Ovary (tissue), 10 donors: ENCODE data around the gene BAHCC1. TPM values are rescaled to one million over a fixed set of nuclear protein-coding genes. Genes with fewer than 3 reads are reported as not detected.
A peak's percentile ranks its signal among the peaks of the same experiment; 100 is the strongest.

Experiments used
- DNase-seq, 5 donors: peaks; one replicate each; pipeline ENCODE4 v3.0.0-alpha.2; 2019 to 2020
- H3K27ac ChIP-seq, 2 donors: fragments of 200-600 bp; one replicate each; pipeline versions ENCODE4 v1.5.1 to v1.8.0; 2019 to 2022
- H3K27me3 ChIP-seq: fragments of 200-600 bp; one replicate; pipeline ENCODE4 v1.8.0; 2022
- H3K36me3 ChIP-seq: fragments of 200-600 bp; sonication (generic); one replicate; pipeline ENCODE4 v1.5.1; 2019
- H3K4me1 ChIP-seq: one replicate; pipeline ENCODE4 v1.8.1; 2013; ENCODE audit warnings: mild to moderate bottlenecking, moderate library complexity; ENCODE audit not compliant: insufficient read depth
- H3K4me3 ChIP-seq: fragments of 200-600 bp; sonication (generic); one replicate; pipeline ENCODE4 v1.5.1; 2017
- H3K9me3 ChIP-seq, 2 donors: fragments of 200-600 bp in 1 of 2; sonication (generic) in 1 of 2; one replicate each; pipeline versions ENCODE4 v1.5.1 to v1.8.1; 2013 to 2019; ENCODE audit warnings: mild to moderate bottlenecking in 1 of 2, moderate library complexity in 1 of 2
- EP300 ChIP-seq: sonication (generic); formaldehyde crosslinking; IDR thresholded peaks from one replicate; pipeline ENCODE4 v1.6.1; 2017; ENCODE audit warnings: antibody characterized with exemption
- POLR2A ChIP-seq: fragments of 450-650 bp; IDR thresholded peaks from one replicate; pipeline ENCODE4 v1.6.1; 2017; ENCODE audit warnings: antibody characterized with exemption, mild to moderate bottlenecking, moderate library complexity
- WGBS, 3 donors: extraction: QIAGEN DNeasy Blood & Tissue Kit in 1 of 3; methylation state at CpG; one replicate each; pipeline versions ENCODE4 v1.1.5 to v1.1.7; 2013 to 2017; 5-methylcytosine and 5-hydroxymethylcytosine counted together
- intact Hi-C, 4 donors: fragments of 100-400 bp; cut with DNase I; formaldehyde crosslinking; loops; one replicate each; pipeline versions ENCODE4 v1.11.0 to v1.15.1; 2022 to 2023
- long read RNA-seq, 3 donors: library from polyadenylated mRNA in 2 of 3; unstranded in 2 of 3; transcript quantifications; one replicate each; pipeline ENCODE4 v2.0.0 and lab custom pipeline, GENCODE V29; 2021 to 2026
- polyA plus RNA-seq, 2 donors: library from polyadenylated mRNA; stranded (reverse); fragments of 200-250 nt in 1 of 2; fragments of 350-450 nt in 1 of 2; fragmentation: Illumina TruSeq in 1 of 2; extraction: RNeasy Lipid Tissue Mini Kit (QIAGEN cat#74804) in 1 of 2; gene quantifications; one replicate each; pipeline ENCODE4 v1.2.3, GENCODE V29; 2013 to 2014
- total RNA-seq, 7 donors: library from RNA; depleted of rRNA in 2 of 7; stranded (reverse); fragments of >200 nt in 2 of 7; fragmentation: NEBNext Ultra II Directional in 3 of 7; extraction: Animal tissue kit (Norgen Biotek cat#: 25700) in 3 of 7; gene quantifications; one replicate each; pipeline versions ENCODE4 v1.1.0 to v1.2.4, GENCODE V29; 2016 to 2023
- TF ChIP-seq, protein P1 (sequence below), 3 donors: fragments of 450-650 bp in 2 of 3; fragments of 200-600 bp in 1 of 3; IDR thresholded peaks; one replicate each; pipeline versions ENCODE4 v1.5.1 to v1.8.0; 2016 to 2022; ENCODE audit warnings: antibody characterized with exemption in 3 of 3, mild to moderate bottlenecking in 1 of 3
- donor health status: DM: no; HTN: no; CAD: no; lungs with moderate emphysema.
- donor health status: DM: no; HTN: no; CAD: no.
- donor health status: Bipolar disorder and iron deficiency.
- donor health status: DM: yes; HTN: yes; CAD: no.
- donor health status: DM: no; HTN: no; CAD: no.
- donor health status: DM: yes; HTN: yes; CAD: no.

Gene BAHCC1
- total RNA-seq (10 to 100 TPM in 6 of 7 donors, 1 to 10 TPM in 1; 7.6 to 31.9 (median 24.2) TPM), polyA plus RNA-seq (10 to 100 TPM in 1 of 2 donors, 1 to 10 TPM in 1; 1.9 to 16.0 TPM)
- long read RNA-seq, donor 1, transcript BAHCC1-208 (1 exons, 1,890 nt): major isoform, 5 of 18 reads
- long read RNA-seq, donor 1, partial matches to known transcripts: 5 of 18 reads
- long read RNA-seq, donor 1, other reads (novel, unspliced or antisense): 7 of 18 reads
- long read RNA-seq, donor 2, partial matches to known transcripts: 0 of 1 reads
- long read RNA-seq, donor 2, other reads (novel, unspliced or antisense): 0 of 1 reads
- long read RNA-seq, donor 3, partial matches to known transcripts: 10 of 25 reads
- long read RNA-seq, donor 3, other reads (novel, unspliced or antisense): 9 of 25 reads

DNA sequence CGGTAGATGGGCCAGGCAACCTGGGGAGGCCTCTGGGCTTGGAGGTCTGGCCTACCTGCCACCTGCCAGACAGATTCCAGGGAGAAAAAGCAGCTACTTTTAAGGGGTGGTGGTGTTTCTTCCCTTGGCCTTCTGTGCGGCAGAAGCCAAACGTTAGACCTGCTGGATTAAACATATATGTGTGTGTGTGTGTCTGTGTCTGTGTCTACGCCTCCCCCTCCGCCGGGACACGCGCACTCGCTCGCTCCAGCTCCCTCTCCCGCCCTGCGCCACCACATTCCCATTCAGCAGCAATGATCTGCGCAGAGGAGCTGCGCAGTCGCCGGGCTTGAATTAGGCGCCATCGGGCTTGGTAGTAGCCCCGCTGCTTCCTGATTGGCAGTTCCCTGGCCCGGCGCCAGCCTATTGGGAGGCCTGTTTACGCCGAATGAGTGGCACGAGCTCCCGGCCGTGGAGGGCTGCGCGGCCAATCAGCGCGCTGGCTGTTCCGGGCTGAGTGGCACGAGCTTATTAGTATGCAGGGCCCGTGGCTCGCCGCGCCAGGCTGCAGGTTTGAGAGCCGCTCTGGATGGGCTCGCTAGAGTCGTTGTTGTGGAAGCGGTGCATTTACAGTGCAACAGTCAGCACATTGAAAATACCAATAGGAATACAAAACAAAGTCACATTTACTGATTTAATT lies at the start of gene BAHCC1:
Gene BAHCC1 (plus strand): TSS at position 537 of the 679 bp plus-strand sequence. CDS start 4,283 bp downstream, outside the sequence.
- intact Hi-C loops: loop anchor here in 3 of 4 donors (5.0 to 10.0 kb wide), 4 partner anchors 87 to 138 kb away; partner anchors contain the start of genes ACTG1 (in 1 of the 3) and SLC38A10 (in 1 of the 3)
- Histone ChIP-seq H3K27me3 (no peaks in the 10 kb centered on the region), H3K9me3 (no peaks in the 10 kb centered on the region), H3K27ac (peak within 1 kb of the TSS; percentile 87 to 94), H3K4me3 (peak within 1 kb of the TSS; percentile 75), H3K36me3 (no peaks in the 10 kb centered on the region), H3K4me1 (peaks cover 24% of the 10 kb centered on the region)
- TF ChIP-seq EP300 (no peak), POLR2A (peak; percentile 95)
- peak; percentile 100 for DNase-seq
- WGBS, 3 donors: 0 to 1% (median 1%) methylated on average over 40 of the region's 40 CpGs

DNA sequence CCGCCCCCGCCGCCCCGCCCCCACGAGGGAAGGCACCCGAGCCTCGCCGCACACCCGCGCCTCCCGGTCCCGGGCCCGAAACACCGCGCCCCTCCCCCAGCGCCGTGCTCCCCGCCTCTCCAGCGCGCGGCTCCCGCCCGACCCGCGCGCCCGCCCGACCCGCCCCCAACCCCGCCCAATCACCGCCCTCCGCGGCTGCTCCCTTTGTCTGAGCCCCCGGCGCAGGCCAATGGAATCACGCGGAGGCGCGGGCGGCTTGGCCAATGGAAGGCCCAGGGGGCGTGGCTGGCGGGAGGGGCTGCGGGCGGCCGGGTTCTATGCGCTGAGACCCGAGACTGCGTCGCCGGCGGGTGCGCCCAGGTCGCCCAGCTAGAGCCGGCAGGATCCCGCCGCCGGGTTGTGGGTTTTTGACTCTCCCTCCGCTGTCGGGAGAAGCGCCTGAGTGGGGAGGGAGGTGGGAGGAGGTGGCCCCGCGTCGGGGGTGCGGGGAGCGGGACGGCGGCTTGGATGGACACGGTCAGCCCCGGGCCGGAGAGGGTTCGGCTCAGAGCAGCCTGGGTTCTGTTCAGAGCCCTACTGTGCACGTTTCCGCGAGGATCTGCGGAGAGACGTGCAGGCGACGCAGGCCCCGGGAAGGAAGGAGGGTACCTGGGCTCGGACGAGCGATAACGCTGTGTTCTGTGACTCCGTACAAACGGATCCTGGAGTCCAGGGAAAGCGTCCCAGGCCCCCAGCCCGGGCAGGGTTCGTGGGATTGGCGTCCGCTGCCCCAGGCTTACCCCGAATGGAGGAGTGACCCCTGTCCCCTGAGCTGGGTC lies 49.0 kb upstream of the BAHCC1 start:
- peak; percentile 88 for TF ChIP-seq POLR2A
- TF ChIP-seq, protein P1, sequence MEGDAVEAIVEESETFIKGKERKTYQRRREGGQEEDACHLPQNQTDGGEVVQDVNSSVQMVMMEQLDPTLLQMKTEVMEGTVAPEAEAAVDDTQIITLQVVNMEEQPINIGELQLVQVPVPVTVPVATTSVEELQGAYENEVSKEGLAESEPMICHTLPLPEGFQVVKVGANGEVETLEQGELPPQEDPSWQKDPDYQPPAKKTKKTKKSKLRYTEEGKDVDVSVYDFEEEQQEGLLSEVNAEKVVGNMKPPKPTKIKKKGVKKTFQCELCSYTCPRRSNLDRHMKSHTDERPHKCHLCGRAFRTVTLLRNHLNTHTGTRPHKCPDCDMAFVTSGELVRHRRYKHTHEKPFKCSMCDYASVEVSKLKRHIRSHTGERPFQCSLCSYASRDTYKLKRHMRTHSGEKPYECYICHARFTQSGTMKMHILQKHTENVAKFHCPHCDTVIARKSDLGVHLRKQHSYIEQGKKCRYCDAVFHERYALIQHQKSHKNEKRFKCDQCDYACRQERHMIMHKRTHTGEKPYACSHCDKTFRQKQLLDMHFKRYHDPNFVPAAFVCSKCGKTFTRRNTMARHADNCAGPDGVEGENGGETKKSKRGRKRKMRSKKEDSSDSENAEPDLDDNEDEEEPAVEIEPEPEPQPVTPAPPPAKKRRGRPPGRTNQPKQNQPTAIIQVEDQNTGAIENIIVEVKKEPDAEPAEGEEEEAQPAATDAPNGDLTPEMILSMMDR (IDR thresholded peaks at IDR 0.05): no peak
- TF ChIP-seq EP300: no peak
- no peaks in the 10 kb centered on the region for H3K9me3 ChIP-seq
- H3K4me3 ChIP-seq: peak overlapping the region; percentile 80
- no peaks in the 10 kb centered on the region for H3K27me3 ChIP-seq
- H3K4me1 ChIP-seq: peaks cover 2% of the 10 kb centered on the region
- WGBS, 3 donors: 0 to 5% (median 3%) methylated on average over 32 to 88 of the region's 91 CpGs
- H3K36me3 ChIP-seq: no peaks in the 10 kb centered on the region
- intact Hi-C loops: no loop called here
- DNase-seq: peak; percentile 99
- H3K27ac ChIP-seq: peak overlapping the region; percentile 5 to 99

DNA sequence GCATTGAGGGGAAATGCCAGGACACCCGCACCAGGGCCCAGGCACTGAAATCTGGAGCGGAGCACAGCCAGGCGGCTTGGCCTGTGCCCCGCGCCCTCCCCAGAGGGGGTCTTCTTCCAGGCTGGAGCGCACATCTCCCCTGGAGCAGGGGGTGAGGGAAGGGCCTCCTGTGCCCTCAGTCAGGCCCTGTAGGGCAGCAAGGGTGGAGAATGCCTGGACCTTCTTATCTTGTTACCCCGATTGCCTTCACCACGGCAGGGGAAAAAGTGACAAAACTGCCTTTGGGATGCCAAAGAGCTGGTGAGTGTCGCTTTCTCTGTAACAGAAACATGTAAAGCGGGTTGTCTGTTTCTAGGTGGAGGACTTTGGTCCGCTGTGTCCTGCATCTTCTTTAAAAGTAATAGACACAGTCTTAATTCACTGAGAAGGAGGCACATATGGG lies 48.3 kb upstream of the BAHCC1 start:
- TF ChIP-seq, protein P1 (IDR thresholded peaks at IDR 0.05): no peak
- TF ChIP-seq EP300 (no peak), POLR2A (no peak)
- H3K4me1 ChIP-seq: peaks cover 2% of the 10 kb centered on the region
- H3K9me3 ChIP-seq: no peaks in the 10 kb centered on the region
- H3K4me3 ChIP-seq: peak overlapping the region; percentile 71
- H3K27me3 ChIP-seq: no peaks in the 10 kb centered on the region
- 84 to 87% (median 84%) methylated on average over 11 of the region's 11 CpGs for WGBS, 3 donors
- no peaks in the 10 kb centered on the region for H3K36me3 ChIP-seq
- intact Hi-C loops: no loop called here
- peak overlapping the region; percentile 5 to 85 for H3K27ac ChIP-seq
- peak in 3 of 5 donors; percentile 40 to 66 (median 48) for DNase-seq

DNA sequence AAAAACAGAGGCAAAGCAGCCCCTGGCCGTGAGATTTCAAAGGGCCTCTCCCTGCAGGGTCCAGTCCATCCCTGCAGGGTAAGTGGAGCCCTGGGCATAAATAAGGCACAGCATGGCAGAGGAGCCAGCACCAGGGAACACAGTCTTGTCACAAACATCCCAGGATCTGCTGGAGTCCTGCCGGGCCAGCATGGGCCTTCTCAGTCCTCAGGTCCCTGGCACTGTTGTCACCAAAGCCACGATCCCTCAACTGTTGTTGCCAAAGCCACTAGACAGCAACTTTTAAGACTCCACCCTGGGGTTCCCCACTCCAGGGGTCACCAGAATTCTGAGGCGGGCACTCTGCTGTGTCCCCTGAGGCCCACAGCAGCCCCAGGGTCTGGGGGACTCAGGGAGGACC lies 47.8 kb upstream of the BAHCC1 start:
- WGBS, 3 donors: 72 to 86% (median 85%) methylated on average over 4 of the region's 4 CpGs
- H3K4me1 ChIP-seq: peaks cover 2% of the 10 kb centered on the region
- TF ChIP-seq POLR2A (no peak), EP300 (no peak)
- TF ChIP-seq, protein P1 (IDR thresholded peaks at IDR 0.05): no peak
- no peaks in the 10 kb centered on the region for H3K9me3 ChIP-seq
- intact Hi-C loops: no loop called here
- no peaks in the 10 kb centered on the region for H3K27me3 ChIP-seq
- DNase-seq: no peak
- no peak overlapping the region for H3K27ac ChIP-seq
- no peaks in the 10 kb centered on the region for H3K36me3 ChIP-seq
- H3K4me3 ChIP-seq: no peak overlapping the region
